ENCODE data around the gene SERPINA1. TPM values are rescaled to one million over a fixed set of nuclear protein-coding genes. Genes with fewer than 3 reads are reported as not detected.

SERPINA1 gene
- total RNA-seq, 2 experiments from 2014 or later: 4.3 to 4.7 TPM

- ChIA-PET CTCF (no interaction called here), POLR2A (no interaction called here)
- Histone ChIP-seq H3K36me3 (ENCODE audit: insufficient read depth, low read length) (no peaks in the 10 kb centered on the region), H3K27me3 (ENCODE audit: control insufficient read depth in 1 of 2, insufficient read depth in 2 of 2, low read length in 2 of 2) (no peaks in the 10 kb centered on the region), H3K27ac (ENCODE audit: low read depth in 1 of 2, low read length in 2 of 2) (no peak overlapping the region), H3K9me3 (ENCODE audit: control insufficient read depth in 1 of 2, insufficient read depth in 1 of 2, low read length in 2 of 2) (no peaks in the 10 kb centered on the region), H3K4me1 (ENCODE audit: insufficient read depth, low read length) (no peaks in the 10 kb centered on the region), H3K4me3 (ENCODE audit: low read length) (no peak overlapping the region)
- Mint-ChIP-seq H3K27ac (no peak overlapping the region), H3K9me3 (peaks cover 2% of the 10 kb centered on the region), H3K27me3 (peaks cover 5% of the 10 kb centered on the region), H3K4me1 (ENCODE audit: low read depth) (no peaks in the 10 kb centered on the region), H3K4me3 (no peak overlapping the region), H3K36me3 (ENCODE audit: low read depth) (no peaks in the 10 kb centered on the region)
- intact Hi-C loops (cut with DNase I, micrococcal nuclease): no loop called here
- ATAC-seq (ENCODE audit: poor library complexity) (no peak), DNase-seq (no peak)
- TF ChIP-seq CTCF (IDR thresholded peaks at IDR 0.05): no peak
Observed at GRCh38 chr14:94328196-94328595, 60.2 kb downstream of the SERPINA1 start.

Other genes with a start within 250 kb of the SERPINA1 start
- 1 to 10 TPM; 3.5 to 4.3 TPM for gene PPP4R4, start 214.3 kb downstream of the SERPINA1 start, total RNA-seq
- not detected for gene SERPINA10, start 95.3 kb downstream of the SERPINA1 start, total RNA-seq
- gene SERPINA6, start 65.3 kb downstream of the SERPINA1 start, total RNA-seq: not detected
- gene SERPINA2, start 21.9 kb downstream of the SERPINA1 start, total RNA-seq: not detected
- not detected for gene SERPINA11, start 64.2 kb upstream of the SERPINA1 start, total RNA-seq
- gene SERPINA9, start 87.6 kb upstream of the SERPINA1 start, total RNA-seq: not detected
- not detected for gene SERPINA12, start 120.9 kb upstream of the SERPINA1 start, total RNA-seq
- gene SERPINA4, start 172.8 kb upstream of the SERPINA1 start, total RNA-seq: not detected
- gene SERPINA5, start 192.8 kb upstream of the SERPINA1 start, total RNA-seq: not detected
- not detected for gene SERPINA3, start 223.8 kb upstream of the SERPINA1 start, total RNA-seq

Data from CD4-positive, alpha-beta T cell (primary cell).